Testis (tissue), 3 donors: ENCODE results near the gene ASTL. TPM values are rescaled to one million over a fixed set of nuclear protein-coding genes. Genes with fewer than 3 reads are reported as not detected.

ENCODE experiments used
- DNase-seq: peaks from one replicate; pipeline ENCODE4 v3.0.0-alpha.2; 2019
- H3K27ac ChIP-seq, 2 donors: fragments of 200-600 bp; sonication (generic); one replicate each; pipeline ENCODE4 v1.5.1; 2019
- H3K27me3 ChIP-seq: fragments of 200-600 bp; sonication (generic); one replicate; pipeline ENCODE4 v1.5.1; 2019
- H3K36me3 ChIP-seq: fragments of 200-600 bp; sonication (generic); one replicate; pipeline ENCODE4 v1.5.1; 2017; ENCODE audit warnings: low read depth; ENCODE audit errors: missing control alignments
- H3K4me1 ChIP-seq: fragments of 200-600 bp; sonication (generic); one replicate; pipeline ENCODE4 v1.5.1; 2019
- H3K4me3 ChIP-seq, 2 donors: fragments of 200-600 bp; sonication (generic); one replicate each; pipeline ENCODE4 v1.5.1; 2017 to 2019
- H3K9me3 ChIP-seq: fragments of 200-600 bp; sonication (generic); one replicate; pipeline ENCODE4 v1.5.1; 2017
- POLR2A ChIP-seq: fragments of 450-650 bp; IDR thresholded peaks from one replicate; pipeline ENCODE4 v1.6.1; 2017; ENCODE audit warnings: antibody characterized with exemption, mild to moderate bottlenecking, moderate library complexity
- WGBS, 2 donors: methylation state at CpG; one replicate each; pipeline ENCODE4 v1.1.5; 2018; 5-methylcytosine and 5-hydroxymethylcytosine counted together
- intact Hi-C: fragments of 100-400 bp; cut with DNase I; formaldehyde crosslinking; loops from one replicate; pipeline ENCODE4 v1.15.1; 2023; ENCODE audit warnings: low total_unique reads
- polyA plus RNA-seq: library from polyadenylated mRNA; stranded (reverse); fragments of 350-450 nt; fragmentation: Illumina TruSeq; extraction: RNeasy Lipid Tissue Mini Kit (QIAGEN cat#74804); gene quantifications from one replicate; pipeline ENCODE4 v1.2.3, GENCODE V29; 2014; ENCODE audit warnings: low read depth, low replicate concordance; ENCODE audit not compliant: insufficient read depth
- total RNA-seq, 2 donors: library from RNA; depleted of rRNA; stranded (reverse); fragments of >200 nt; gene quantifications; one replicate each; pipeline ENCODE4 v1.2.3, GENCODE V29; 2016
- TF ChIP-seq, protein P1 (sequence below), 3 experiments: fragments of 450-650 bp in 2 of 3; fragments of 200-600 bp in 1 of 3; sonication (generic) in 1 of 3; IDR thresholded peaks; one replicate each; pipeline ENCODE4 v1.5.1; 2016 to 2019; ENCODE audit warnings: antibody characterized with exemption in 3 of 3, mild to moderate bottlenecking in 2 of 3, moderate library complexity in 1 of 3

ASTL gene
- total and polyA plus RNA-seq, 3 donors from 2014 or later, result 0.58 to 1.6 (median 0.87) TPM

DNA sequence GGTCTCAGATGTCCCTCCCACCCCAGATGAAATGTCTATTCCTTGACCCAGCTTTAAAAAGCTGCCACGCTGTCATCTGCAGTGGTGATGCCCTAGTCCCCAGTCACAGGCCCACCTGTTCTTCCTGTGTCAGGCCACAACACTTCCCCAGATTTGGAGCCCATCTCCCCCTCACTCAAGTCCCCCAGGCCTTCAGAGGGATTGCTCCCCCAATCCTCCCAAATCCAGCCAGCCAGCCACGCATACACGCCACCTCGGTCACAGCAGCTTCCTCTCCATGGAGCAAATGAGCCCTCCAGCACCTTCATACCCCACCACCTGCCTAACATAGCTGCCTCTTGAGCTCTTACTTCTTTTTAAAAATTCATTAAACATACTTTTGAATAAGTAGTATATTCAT is 7.8 kb downstream of the ASTL start:
- H3K4me3 ChIP-seq, result no peak overlapping the region
- WGBS, 2 donors, result 95 to 96% methylated on average over 4 of the region's 4 CpGs
- TF ChIP-seq, protein P1, sequence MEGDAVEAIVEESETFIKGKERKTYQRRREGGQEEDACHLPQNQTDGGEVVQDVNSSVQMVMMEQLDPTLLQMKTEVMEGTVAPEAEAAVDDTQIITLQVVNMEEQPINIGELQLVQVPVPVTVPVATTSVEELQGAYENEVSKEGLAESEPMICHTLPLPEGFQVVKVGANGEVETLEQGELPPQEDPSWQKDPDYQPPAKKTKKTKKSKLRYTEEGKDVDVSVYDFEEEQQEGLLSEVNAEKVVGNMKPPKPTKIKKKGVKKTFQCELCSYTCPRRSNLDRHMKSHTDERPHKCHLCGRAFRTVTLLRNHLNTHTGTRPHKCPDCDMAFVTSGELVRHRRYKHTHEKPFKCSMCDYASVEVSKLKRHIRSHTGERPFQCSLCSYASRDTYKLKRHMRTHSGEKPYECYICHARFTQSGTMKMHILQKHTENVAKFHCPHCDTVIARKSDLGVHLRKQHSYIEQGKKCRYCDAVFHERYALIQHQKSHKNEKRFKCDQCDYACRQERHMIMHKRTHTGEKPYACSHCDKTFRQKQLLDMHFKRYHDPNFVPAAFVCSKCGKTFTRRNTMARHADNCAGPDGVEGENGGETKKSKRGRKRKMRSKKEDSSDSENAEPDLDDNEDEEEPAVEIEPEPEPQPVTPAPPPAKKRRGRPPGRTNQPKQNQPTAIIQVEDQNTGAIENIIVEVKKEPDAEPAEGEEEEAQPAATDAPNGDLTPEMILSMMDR (IDR thresholded peaks at IDR 0.05), result no peak
- no peak for TF ChIP-seq POLR2A
- H3K27ac ChIP-seq, result no peak overlapping the region
- intact Hi-C loops, result no loop called here
- no peaks in the 10 kb centered on the region for H3K4me1 ChIP-seq
- no peaks in the 10 kb centered on the region for H3K9me3 ChIP-seq
- DNase-seq, result no peak
- no peaks in the 10 kb centered on the region for H3K36me3 ChIP-seq
- H3K27me3 ChIP-seq, result no peaks in the 10 kb centered on the region

DNA sequence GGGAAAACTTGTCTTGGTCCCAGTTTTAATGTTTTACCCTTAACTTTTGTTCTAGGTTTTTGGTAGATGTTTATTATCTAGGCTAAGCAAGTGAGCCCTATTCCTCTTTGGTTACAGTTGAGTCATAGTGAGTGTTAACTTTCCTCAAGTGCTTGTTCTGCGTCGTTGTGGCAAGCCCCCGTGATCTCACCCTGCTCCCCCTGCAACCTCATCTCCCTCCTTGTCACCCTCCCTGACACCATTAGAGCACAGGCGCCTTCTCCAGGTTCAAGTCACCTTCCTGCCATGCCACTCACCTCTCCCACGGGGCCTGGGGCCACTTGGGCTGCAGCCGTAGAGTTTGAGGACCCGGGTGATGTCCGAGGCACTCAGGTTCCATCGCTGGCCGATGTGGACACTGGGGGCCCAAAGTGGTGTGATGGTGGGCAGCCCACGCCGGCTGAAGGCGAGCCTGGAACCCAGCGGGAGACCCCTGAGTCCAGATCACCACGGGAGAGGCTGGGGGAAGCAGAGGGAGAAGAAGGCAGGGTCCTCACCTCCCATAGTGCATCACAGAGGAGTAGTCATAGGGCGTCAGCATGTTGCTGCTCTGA is 8.7 kb downstream of the ASTL start:
- TF ChIP-seq, protein P1 (IDR thresholded peaks at IDR 0.05), result no peak
- no peak for TF ChIP-seq POLR2A
- intact Hi-C loops, result loop anchor here (10.0 kb wide), 1 partner anchor 125 kb away; no protein-coding TSS in a partner anchor
- Histone ChIP-seq H3K4me3 (no peak overlapping the region), H3K27ac (no peak overlapping the region), H3K4me1 (no peaks in the 10 kb centered on the region), H3K9me3 (no peaks in the 10 kb centered on the region), H3K36me3 (no peaks in the 10 kb centered on the region), H3K27me3 (no peaks in the 10 kb centered on the region)
- WGBS, 2 donors, result 89 to 90% methylated on average over 16 of the region's 16 CpGs
- DNase-seq, result no peak

DNA sequence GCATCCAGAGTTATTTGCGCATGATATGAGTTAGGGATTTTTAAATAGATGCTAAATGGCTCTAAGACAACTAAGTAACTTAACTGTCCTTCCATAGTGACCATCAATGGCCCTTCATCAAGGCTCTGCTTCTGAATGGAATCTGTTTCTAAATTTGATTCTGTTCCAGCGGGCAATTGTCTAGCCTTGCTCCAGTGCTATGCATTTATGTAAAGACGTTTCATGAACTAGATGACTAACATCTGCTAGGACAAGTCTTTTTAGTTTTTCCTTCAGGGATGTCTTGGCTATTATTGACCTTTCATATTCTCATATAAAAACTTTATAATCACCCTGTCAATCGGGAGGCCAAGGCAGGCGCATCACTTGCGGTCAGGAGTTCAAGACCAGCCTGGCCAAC is 9.8 kb downstream of the ASTL start:
- H3K27ac ChIP-seq, result no peak overlapping the region
- H3K4me1 ChIP-seq, result no peaks in the 10 kb centered on the region
- intact Hi-C loops, result loop anchor here (10.0 kb wide), 1 partner anchor 124 kb away; no protein-coding TSS in a partner anchor
- no peaks in the 10 kb centered on the region for H3K36me3 ChIP-seq
- 95 to 96% methylated on average over 6 of the region's 6 CpGs for WGBS, 2 donors
- H3K9me3 ChIP-seq, result no peaks in the 10 kb centered on the region
- TF ChIP-seq POLR2A, result no peak
- TF ChIP-seq, protein P1 (IDR thresholded peaks at IDR 0.05), result no peak
- no peak for DNase-seq
- no peak overlapping the region for H3K4me3 ChIP-seq
- H3K27me3 ChIP-seq, result no peaks in the 10 kb centered on the region

DNA sequence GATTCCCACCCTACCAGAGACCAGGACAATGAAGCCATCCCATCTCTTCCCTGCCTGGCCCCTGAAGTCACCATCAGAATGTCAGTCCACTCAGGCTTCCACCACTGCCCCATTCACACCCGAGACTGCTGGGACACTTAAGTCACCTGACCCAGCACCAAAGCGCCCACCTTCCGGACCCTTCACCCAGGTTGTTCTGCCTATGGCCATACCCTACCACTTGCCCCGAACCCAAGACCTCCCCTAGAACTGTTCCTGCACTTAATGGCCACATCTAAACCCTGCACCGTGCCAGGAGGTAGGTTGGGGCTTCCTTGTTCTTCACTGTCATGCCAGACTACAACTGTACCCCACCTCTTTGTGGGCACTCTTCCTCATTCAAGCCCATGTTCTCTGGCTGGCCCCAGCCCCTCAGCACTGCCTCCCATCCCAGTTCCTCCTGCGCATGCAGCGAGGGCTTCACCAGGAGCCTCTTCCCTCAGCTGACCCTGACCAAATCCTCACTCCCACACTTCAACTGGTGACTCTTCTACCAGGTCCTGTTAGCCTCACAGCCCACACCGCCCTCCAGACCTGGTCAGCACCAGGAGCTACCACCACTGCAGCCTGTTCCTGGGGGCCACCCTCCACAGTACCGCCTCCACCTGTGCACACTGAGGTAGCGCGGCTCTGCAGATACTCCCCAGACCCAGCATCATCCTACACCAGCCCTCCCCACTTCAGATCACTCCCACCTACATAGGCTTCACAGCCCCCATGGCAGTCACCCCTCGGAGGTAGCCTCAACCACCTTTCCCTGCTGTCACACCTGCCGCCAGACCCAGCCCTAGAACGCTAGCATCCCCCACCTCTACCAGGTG is 13.7 kb downstream of the ASTL start:
- no peak overlapping the region for H3K4me3 ChIP-seq
- no peaks in the 10 kb centered on the region for H3K27me3 ChIP-seq
- TF ChIP-seq POLR2A, result no peak
- TF ChIP-seq, protein P1 (IDR thresholded peaks at IDR 0.05), result no peak
- no peak overlapping the region for H3K27ac ChIP-seq
- no peaks in the 10 kb centered on the region for H3K36me3 ChIP-seq
- H3K9me3 ChIP-seq, result no peaks in the 10 kb centered on the region
- DNase-seq, result no peak
- peaks cover 12% of the 10 kb centered on the region for H3K4me1 ChIP-seq
- 95% methylated on average over 14 of the region's 14 CpGs for WGBS, 2 donors
- intact Hi-C loops, result loop anchor here (10.0 kb wide), 1 partner anchor 120 kb away; no protein-coding TSS in a partner anchor
